Adipose tissue (tissue), 3 donors: Measurements from ENCODE around the gene TINCR. TPM values are rescaled to one million over a fixed set of nuclear protein-coding genes. Genes with fewer than 3 reads are reported as not detected.
"Not testable (repeated sequence)": the region's sequence is repeated elsewhere in the genome, so short reads cannot be mapped to it uniquely, and the experiment has no call there.

Source experiments
- H3K27ac ChIP-seq: one replicate; pipeline ENCODE4 v1.5.1; 2013; ENCODE audit warnings: low read depth, low read length
- WGBS, 3 donors: extraction: QIAGEN DNeasy Blood & Tissue Kit; methylation state at CpG; one replicate each; pipeline ENCODE4 v1.1.7; 2013; 5-methylcytosine and 5-hydroxymethylcytosine counted together
- polyA plus RNA-seq, 3 donors: library from polyadenylated mRNA; stranded (reverse); fragments of 200-250 nt; gene quantifications; one replicate each; pipeline ENCODE4 v1.2.3, GENCODE V29; 2013
- donor health status: healthy with polysubstance abuse.
- donor health status: Bipolar disorder and iron deficiency.
- donor health status: healthy.

Gene TINCR
- polyA plus RNA-seq, 3 donors = 0.23 to 2.6 (median 0.36) TPM

- no peak overlapping the region for H3K27ac ChIP-seq
- 71 to 81% (median 76%) methylated on average over 5 to 7 of the region's 7 CpGs for WGBS, 3 donors
Measured at GRCh38 chr19:5564930-5565329, 2.8 kb downstream of the TINCR start.

GRCh38 chr19:5563935-5564612, 3.7 kb downstream of the TINCR start:
- H3K27ac ChIP-seq = no peak overlapping the region
- 36 to 47% (median 44%) methylated on average over 14 of the region's 14 CpGs for WGBS, 3 donors

- 45 to 50% (median 49%) methylated on average over 8 of the region's 8 CpGs for WGBS, 3 donors
Measured at GRCh38 chr19:5563008-5563431, 4.7 kb downstream of the TINCR start.

GRCh38 chr19:5562280-5562679, 5.5 kb downstream of the TINCR start:
- H3K27ac ChIP-seq = no peak overlapping the region
- 81 to 88% (median 83%) methylated on average over 7 of the region's 7 CpGs for WGBS, 3 donors

More at GRCh38 chr19:5563008-5563431, 4.7 kb downstream of the TINCR start:
- H3K27ac ChIP-seq = no peak overlapping the region

- no peak overlapping the region for H3K27ac ChIP-seq
- WGBS, 3 donors = 69 to 73% (median 72%) methylated on average over 6 of the region's 6 CpGs
Measured at GRCh38 chr19:5561559-5561958, 6.2 kb downstream of the TINCR start.

- 41 to 45% (median 44%) methylated on average over 19 of the region's 19 CpGs for WGBS, 3 donors
- no peak overlapping the region for H3K27ac ChIP-seq
Measured at GRCh38 chr19:5560156-5560555, 7.6 kb downstream of the TINCR start.

- WGBS, 3 donors = 37 to 81% (median 69%) methylated on average over 3 of the region's 3 CpGs
- H3K27ac ChIP-seq = no peak overlapping the region
Measured at GRCh38 chr19:5559804-5560133, 8.0 kb downstream of the TINCR start.

- WGBS, 3 donors = 71 to 79% (median 78%) methylated on average over 2 of the region's 2 CpGs
- H3K27ac ChIP-seq = no peak overlapping the region
Measured at GRCh38 chr19:5558101-5558621, 9.6 kb downstream of the TINCR start.

- H3K27ac ChIP-seq = no peak overlapping the region
- 38 to 63% (median 46%) methylated on average over 13 of the region's 13 CpGs for WGBS, 3 donors
Measured at GRCh38 chr19:5557691-5558090, 10.1 kb downstream of the TINCR start.

GRCh38 chr19:5554828-5555227, 12.9 kb downstream of the TINCR start:
- no peak overlapping the region for H3K27ac ChIP-seq
- 76 to 91% (median 82%) methylated on average over 5 of the region's 5 CpGs for WGBS, 3 donors

GRCh38 chr19:5553892-5554291, 13.9 kb downstream of the TINCR start:
- 58 to 82% (median 79%) methylated on average over 9 of the region's 9 CpGs for WGBS, 3 donors
- no peak overlapping the region for H3K27ac ChIP-seq

- WGBS, 3 donors = 25 to 40% (median 27%) methylated on average over 8 of the region's 8 CpGs
- H3K27ac ChIP-seq = no peak overlapping the region
Measured at GRCh38 chr19:5547881-5548280, 19.9 kb downstream of the TINCR start.

GRCh38 chr19:5545984-5546383, 21.8 kb downstream of the TINCR start:
- 79 to 89% (median 82%) methylated on average over 4 of the region's 4 CpGs for WGBS, 3 donors
- no peak overlapping the region for H3K27ac ChIP-seq

GRCh38 chr19:5545051-5545450, 22.7 kb downstream of the TINCR start:
- H3K27ac ChIP-seq = no peak overlapping the region
- 82 to 89% (median 86%) methylated on average over 5 of the region's 5 CpGs for WGBS, 3 donors

- H3K27ac ChIP-seq = no peak overlapping the region
- whole genome bisulfite sequencing, 3 donors = 43 to 54% (median 48%) methylated on average over 8 of the region's 8 CpGs
Measured at GRCh38 chr19:5542665-5543064, 25.1 kb downstream of the TINCR start.

GRCh38 chr19:5541456-5541855, 26.3 kb downstream of the TINCR start:
- no peak overlapping the region for H3K27ac ChIP-seq
- WGBS, 3 donors = 70 to 78% (median 72%) methylated on average over 7 of the region's 7 CpGs

- 90 to 93% (median 90%) methylated on average over 10 of the region's 10 CpGs for WGBS, 3 donors
- no peak overlapping the region for H3K27ac ChIP-seq
Measured at GRCh38 chr19:5540208-5540607, 27.5 kb downstream of the TINCR start.

GRCh38 chr19:5537870-5538269, 29.9 kb downstream of the TINCR start:
- WGBS, 3 donors = 62 to 89% (median 68%) methylated on average over 12 of the region's 12 CpGs
- no peak overlapping the region for H3K27ac ChIP-seq

GRCh38 chr19:5536982-5537579, 30.7 kb downstream of the TINCR start:
- H3K27ac ChIP-seq = not testable (repeated sequence)
- 61 to 83% (median 63%) methylated on average over 11 to 12 of the region's 12 CpGs for WGBS, 3 donors

- 4 to 5% (median 5%) methylated on average over 33 to 38 of the region's 38 CpGs for WGBS, 3 donors
- H3K27ac ChIP-seq = no peak overlapping the region
Measured at GRCh38 chr19:5536337-5536894, 31.3 kb downstream of the TINCR start.
